Loucy (cell line): ENCODE data around the gene INS.

Experiments
- H2AFZ ChIP-seq: fragments of 200-600 bp; sonication (generic); 2 replicates; pipeline ENCODE4 v1.6.0; 2016; ENCODE audit warnings: antibody characterized with exemption, mild to moderate bottlenecking, low read length, moderate library complexity
- H3F3A ChIP-seq: fragments of 200-600 bp; 2 replicates; pipeline ENCODE4 v1.6.0; 2016; ENCODE audit warnings: antibody characterized with exemption, low read depth, mild to moderate bottlenecking
- H3K27me3 ChIP-seq: fragments of 200-600 bp; sonication (generic); 2 replicates; pipeline ENCODE4 v1.6.1; 2014; ENCODE audit warnings: low read length, mild to moderate bottlenecking; ENCODE audit not compliant: insufficient read depth, poor library complexity, severe bottlenecking
- H3K36me3 ChIP-seq: fragments of 200-600 bp; sonication (generic); 2 replicates; pipeline ENCODE4 v1.6.1; 2016; ENCODE audit warnings: low read length; ENCODE audit not compliant: insufficient read depth
- H3K4me1 ChIP-seq: fragments of 200-600 bp; sonication (generic); 2 replicates; pipeline ENCODE4 v1.5.1; 2014; ENCODE audit warnings: low read length, mild to moderate bottlenecking; ENCODE audit not compliant: insufficient read depth, poor library complexity, severe bottlenecking
- H3K4me2 ChIP-seq: fragments of 200-600 bp; sonication (generic); 2 replicates; pipeline ENCODE4 v1.6.0; 2014; ENCODE audit warnings: antibody characterized with exemption, low read length, low read depth, mild to moderate bottlenecking; ENCODE audit not compliant: poor library complexity, severe bottlenecking
- H3K4me3 ChIP-seq: fragments of 200-600 bp; sonication (generic); 2 replicates; pipeline ENCODE4 v1.5.1; 2014; ENCODE audit warnings: low read length, mild to moderate bottlenecking, mixed read lengths; ENCODE audit not compliant: poor library complexity, severe bottlenecking
- H3K79me2 ChIP-seq: fragments of 200-600 bp; sonication (generic); 2 replicates; pipeline ENCODE4 v1.6.1; 2014; ENCODE audit warnings: low read length; ENCODE audit not compliant: insufficient read depth
- H3K9ac ChIP-seq: fragments of 200-600 bp; sonication (generic); 2 replicates; pipeline ENCODE4 v1.6.0; 2014; ENCODE audit warnings: mild to moderate bottlenecking, low read depth, low read length, moderate library complexity; ENCODE audit not compliant: poor library complexity, severe bottlenecking
- H3K9me2 ChIP-seq: fragments of 200-600 bp; sonication (generic); replicated peaks from 2 replicates; pipeline ENCODE4 v1.6.1; 2016; ENCODE audit warnings: low read depth, low read length, mixed read lengths
- H3K9me3 ChIP-seq: fragments of 200-600 bp; sonication (generic); 2 replicates; pipeline ENCODE4 v1.6.1; 2014; ENCODE audit warnings: mild to moderate bottlenecking, antibody characterized with exemption, low read length, low read depth; ENCODE audit not compliant: insufficient read depth
- H4K20me1 ChIP-seq: fragments of 200-600 bp; sonication (generic); 2 replicates; pipeline ENCODE4 v1.6.0; 2014; ENCODE audit warnings: antibody characterized with exemption, low read length, mild to moderate bottlenecking; ENCODE audit not compliant: insufficient read depth, poor library complexity, severe bottlenecking
- EZH2phosphoT487 ChIP-seq: fragments of 200-600 bp; IDR thresholded peaks from 2 replicates; pipeline ENCODE4 v1.6.1; 2018; ENCODE audit warnings: antibody characterized with exemption, mild to moderate bottlenecking, moderate library complexity, borderline replicate concordance
- TF ChIP-seq, protein P1 (sequence below): fragments of 200-600 bp; sonication (generic); conservative IDR thresholded peaks from 2 replicates; pipeline ENCODE4 v1.5.1; 2014; ENCODE audit warnings: mild to moderate bottlenecking, antibody characterized with exemption, low read length

INS gene

DNA sequence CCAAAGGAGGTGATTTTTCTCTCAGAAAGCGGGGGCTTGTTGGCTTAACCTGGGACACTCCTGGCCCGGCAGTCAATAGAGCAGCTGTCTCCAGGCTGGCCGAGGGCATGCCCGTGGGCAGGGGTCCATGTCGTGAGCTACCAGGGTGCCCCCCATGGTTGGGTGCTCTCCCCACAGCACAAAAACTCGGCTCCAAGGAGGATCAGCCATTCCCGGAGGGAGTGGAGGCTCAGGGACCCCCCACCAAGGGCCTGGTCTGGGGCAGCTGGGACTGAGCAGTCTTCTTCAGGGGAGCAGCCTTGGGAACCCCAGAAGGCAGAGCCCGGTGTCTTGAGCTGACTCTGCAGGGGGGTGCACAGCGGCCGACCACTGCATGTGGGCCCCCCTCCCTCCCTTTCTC is 31.4 kb upstream of the INS start:
- peaks cover 8% of the 10 kb centered on the region for H3K27me3 ChIP-seq
- no peak overlapping the region for H3K4me2 ChIP-seq
- no peak overlapping the region for H3K4me3 ChIP-seq
- H3K79me2 ChIP-seq: no peaks in the 10 kb centered on the region
- TF ChIP-seq EZH2phosphoT487: no peak
- TF ChIP-seq, protein P1, sequence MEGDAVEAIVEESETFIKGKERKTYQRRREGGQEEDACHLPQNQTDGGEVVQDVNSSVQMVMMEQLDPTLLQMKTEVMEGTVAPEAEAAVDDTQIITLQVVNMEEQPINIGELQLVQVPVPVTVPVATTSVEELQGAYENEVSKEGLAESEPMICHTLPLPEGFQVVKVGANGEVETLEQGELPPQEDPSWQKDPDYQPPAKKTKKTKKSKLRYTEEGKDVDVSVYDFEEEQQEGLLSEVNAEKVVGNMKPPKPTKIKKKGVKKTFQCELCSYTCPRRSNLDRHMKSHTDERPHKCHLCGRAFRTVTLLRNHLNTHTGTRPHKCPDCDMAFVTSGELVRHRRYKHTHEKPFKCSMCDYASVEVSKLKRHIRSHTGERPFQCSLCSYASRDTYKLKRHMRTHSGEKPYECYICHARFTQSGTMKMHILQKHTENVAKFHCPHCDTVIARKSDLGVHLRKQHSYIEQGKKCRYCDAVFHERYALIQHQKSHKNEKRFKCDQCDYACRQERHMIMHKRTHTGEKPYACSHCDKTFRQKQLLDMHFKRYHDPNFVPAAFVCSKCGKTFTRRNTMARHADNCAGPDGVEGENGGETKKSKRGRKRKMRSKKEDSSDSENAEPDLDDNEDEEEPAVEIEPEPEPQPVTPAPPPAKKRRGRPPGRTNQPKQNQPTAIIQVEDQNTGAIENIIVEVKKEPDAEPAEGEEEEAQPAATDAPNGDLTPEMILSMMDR: no peak
- no peaks in the 10 kb centered on the region for H3K9me2 ChIP-seq
- no peaks in the 10 kb centered on the region for H3K9me3 ChIP-seq
- H3K9ac ChIP-seq: no peak overlapping the region
- no peak overlapping the region for H2AFZ ChIP-seq
- no peaks in the 10 kb centered on the region for H3K36me3 ChIP-seq
- H3F3A ChIP-seq: no peaks in the 10 kb centered on the region
- no peaks in the 10 kb centered on the region for H4K20me1 ChIP-seq
- peaks cover 3% of the 10 kb centered on the region for H3K4me1 ChIP-seq

DNA sequence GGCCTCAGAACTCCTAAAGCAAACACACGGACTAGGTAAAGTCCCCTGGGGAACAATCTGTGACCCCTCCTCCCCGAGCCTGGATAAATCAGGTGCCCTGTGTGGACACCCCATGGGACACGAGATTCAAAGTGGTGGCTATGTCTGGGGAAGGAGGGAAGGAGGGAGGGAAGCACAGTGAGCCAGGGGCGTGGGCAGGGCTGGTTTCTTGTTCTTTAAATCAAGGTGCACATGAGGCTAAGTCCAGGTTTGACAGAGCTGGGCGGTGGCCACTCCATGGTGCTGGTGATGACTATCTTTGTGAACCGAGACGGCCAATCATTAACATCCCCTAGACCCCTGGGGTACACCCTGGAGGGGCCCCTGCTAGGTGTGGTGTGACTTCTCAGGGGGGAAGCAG is 30.9 kb upstream of the INS start:
- no peak overlapping the region for H3K4me3 ChIP-seq

DNA sequence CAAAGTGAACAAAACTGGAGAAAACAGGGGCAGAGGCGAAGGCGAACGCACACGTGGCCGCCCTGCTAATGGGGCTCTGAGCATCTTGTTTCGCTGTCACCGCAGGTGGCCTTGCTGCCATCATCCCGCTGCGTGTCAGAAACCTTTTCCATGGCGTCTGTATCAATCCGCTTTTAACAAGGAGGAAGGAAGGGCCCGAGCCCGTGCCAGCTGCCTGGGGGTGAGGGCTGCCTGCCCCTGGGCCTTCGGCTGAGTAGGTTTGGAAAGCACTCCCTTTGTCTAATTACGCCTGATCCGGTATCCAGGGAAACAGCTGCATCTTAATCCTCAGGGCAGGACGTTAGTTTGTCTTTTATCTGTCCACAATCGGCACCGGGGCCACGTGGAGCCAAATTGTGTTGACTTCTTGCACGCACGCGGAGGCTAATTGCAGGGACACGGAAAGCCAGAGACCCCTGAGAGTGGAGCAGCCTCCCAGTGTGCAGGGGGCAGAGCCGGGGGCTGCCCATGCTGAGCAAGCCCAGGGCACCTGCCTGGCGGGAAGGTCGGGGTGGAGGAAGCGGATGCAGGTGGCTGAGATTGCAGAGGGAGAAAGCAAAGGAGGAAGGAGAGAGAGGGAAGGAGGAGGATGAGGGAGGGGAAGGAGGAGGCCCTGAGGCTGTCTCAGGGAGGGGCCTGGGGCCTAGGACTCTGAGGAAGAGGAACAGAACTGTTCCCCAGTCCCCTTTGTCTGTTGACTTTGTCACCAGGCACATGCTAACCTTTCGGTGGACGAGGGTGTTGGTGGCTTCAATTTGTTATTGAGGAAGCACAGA is 29.9 kb upstream of the INS start:
- H3K4me1 ChIP-seq: peaks cover 3% of the 10 kb centered on the region
- H3F3A ChIP-seq: no peaks in the 10 kb centered on the region
- no peak overlapping the region for H3K4me2 ChIP-seq
- H3K36me3 ChIP-seq: no peaks in the 10 kb centered on the region
- H3K9ac ChIP-seq: no peak overlapping the region
- H4K20me1 ChIP-seq: no peaks in the 10 kb centered on the region
- H2AFZ ChIP-seq: no peak overlapping the region
- H3K9me3 ChIP-seq: no peaks in the 10 kb centered on the region
- no peaks in the 10 kb centered on the region for H3K9me2 ChIP-seq
- no peaks in the 10 kb centered on the region for H3K27me3 ChIP-seq
- H3K4me3 ChIP-seq: no peak overlapping the region
- TF ChIP-seq, protein P1: no peak
- no peak for TF ChIP-seq EZH2phosphoT487
- H3K79me2 ChIP-seq: no peaks in the 10 kb centered on the region

More for the DNA sequence above, 30.9 kb upstream of the INS start:
- H4K20me1 ChIP-seq: no peaks in the 10 kb centered on the region
- H3K9me2 ChIP-seq: no peaks in the 10 kb centered on the region
- TF ChIP-seq, protein P1: no peak
- no peak for TF ChIP-seq EZH2phosphoT487
- no peak overlapping the region for H3K9ac ChIP-seq
- H3K27me3 ChIP-seq: peaks cover 7% of the 10 kb centered on the region
- H3F3A ChIP-seq: no peaks in the 10 kb centered on the region
- H3K4me2 ChIP-seq: no peak overlapping the region
- H3K9me3 ChIP-seq: no peaks in the 10 kb centered on the region
- no peak overlapping the region for H2AFZ ChIP-seq
- peaks cover 3% of the 10 kb centered on the region for H3K4me1 ChIP-seq
- H3K36me3 ChIP-seq: no peaks in the 10 kb centered on the region
- no peaks in the 10 kb centered on the region for H3K79me2 ChIP-seq
